Kidney (tissue), 14 donors: ENCODE results near the gene PCDHGA1. TPM values are rescaled to one million over a fixed set of nuclear protein-coding genes. Genes with fewer than 3 reads are reported as not detected.
A peak's percentile ranks its signal among the peaks of the same experiment; 100 is the strongest.

Experiments used
- DNase-seq, 5 donors: peaks; one replicate each; pipeline ENCODE4 v3.0.0-alpha.2; 2013 to 2020
- FAIRE-seq: peaks from 2 replicates; lab custom pipeline; 2012; peaks lifted over from hg19 to GRCh38; lab: Jason Lieb, UNC
- H3K27ac ChIP-seq, 2 donors: one replicate each; pipeline ENCODE4 v1.7.0; 2013; ENCODE audit warnings: low read depth in 2 of 2, low read length in 2 of 2, inconsistent platforms in 1 of 2
- H3K27me3 ChIP-seq: one replicate; pipeline ENCODE4 v1.7.1; 2013; ENCODE audit warnings: low read length, inconsistent platforms; ENCODE audit not compliant: control insufficient read depth, insufficient read depth
- H3K36me3 ChIP-seq, 3 donors: one replicate each; pipeline versions ENCODE4 v1.7.0 to v1.7.1; 2013; ENCODE audit warnings: low read length in 3 of 3, control low read depth in 1 of 3, inconsistent platforms in 1 of 3; ENCODE audit not compliant: insufficient read depth in 3 of 3, control insufficient read depth in 2 of 3
- H3K4me1 ChIP-seq, 3 donors: one replicate each; pipeline versions ENCODE4 v1.7.0 to v1.7.1; 2013; ENCODE audit warnings: low read length in 3 of 3, inconsistent platforms in 1 of 3, low read depth in 1 of 3; ENCODE audit not compliant: control insufficient read depth in 2 of 3, insufficient read depth in 2 of 3
- H3K4me3 ChIP-seq, 3 donors: one replicate each; pipeline versions ENCODE4 v1.7.0 to v1.8.1; 2013; ENCODE audit warnings: low read length in 3 of 3, control low read depth in 1 of 3, inconsistent platforms in 1 of 3
- H3K9ac ChIP-seq, 3 donors: one replicate each; pipeline versions ENCODE4 v1.7.0 to v1.7.1; 2013; ENCODE audit warnings: low read length in 3 of 3, control low read depth in 1 of 3, inconsistent platforms in 1 of 3
- H3K9me3 ChIP-seq, 3 donors: one replicate each; pipeline versions ENCODE4 v1.7.0 to v1.7.1; 2013; ENCODE audit warnings: low read length in 3 of 3, control low read depth in 1 of 3, inconsistent platforms in 1 of 3; ENCODE audit not compliant: control insufficient read depth in 2 of 3, insufficient read depth in 1 of 3
- CTCF ChIP-seq: IDR thresholded peaks from 3 replicates; pipeline ENCODE4 v1.5.1; 2012; ENCODE audit warnings: mild to moderate bottlenecking, moderate library complexity, borderline replicate concordance; ENCODE audit not compliant: insufficient read depth; ENCODE audit errors: extremely low read depth
- intact Hi-C: fragments of 100-400 bp; cut with DNase I; formaldehyde crosslinking; loops from one replicate; pipeline ENCODE4 v1.11.1; 2022
- polyA plus RNA-seq: library from polyadenylated mRNA; stranded (reverse); fragments of 350-450 nt; fragmentation: Illumina TruSeq; extraction: RNeasy Lipid Tissue Mini Kit (QIAGEN cat#74804); gene quantifications from one replicate; pipeline ENCODE4 v1.2.3, GENCODE V29; 2014; ENCODE audit warnings: low read depth, low replicate concordance; ENCODE audit not compliant: insufficient read depth
- total RNA-seq: library from RNA; stranded (reverse); fragmentation: NEBNext Ultra II Directional; extraction: Animal tissue kit (Norgen Biotek cat#: 25700); gene quantifications from one replicate; pipeline ENCODE4 v1.2.1, GENCODE V29; 2021
- donor health status: control.
- donor health status: control.
- donor health status: control.
- donor health status: control.
- donor health status: control.
- donor health status: DM: yes; HTN: yes; CAD: no.
- donor health status: Normal renal cell carcinoma (clear cell type).

PCDHGA1 gene
- total and polyA plus RNA-seq, 2 donors from 2014 or later, result 0.19 to 0.69 TPM

- FAIRE-seq (no peak), DNase-seq (no peak)
- no peaks in the 10 kb centered on the region for H3K27me3 ChIP-seq
- peaks cover 0 to 12% (median 11%) of the 10 kb centered on the region in 3 donors for H3K36me3 ChIP-seq
- intact Hi-C loops, result no loop called here
- H3K9me3 ChIP-seq, result peaks cover 17 to 61% (median 45%) of the 10 kb centered on the region in 3 donors
- H3K4me3 ChIP-seq, result peak overlapping the region; percentile 88 to 96 (median 96)
- peaks cover 0 to 3% (median 2%) of the 10 kb centered on the region in 3 donors for H3K4me1 ChIP-seq
- peak overlapping the region in 1 of 3 donors; percentile 78 for H3K9ac ChIP-seq
- no peak overlapping the region for H3K27ac ChIP-seq
- TF ChIP-seq CTCF, result no peak
Measured at GRCh38 chr5:141319699-141320098, 10.6 kb upstream of the PCDHGA1 start.

DNA sequence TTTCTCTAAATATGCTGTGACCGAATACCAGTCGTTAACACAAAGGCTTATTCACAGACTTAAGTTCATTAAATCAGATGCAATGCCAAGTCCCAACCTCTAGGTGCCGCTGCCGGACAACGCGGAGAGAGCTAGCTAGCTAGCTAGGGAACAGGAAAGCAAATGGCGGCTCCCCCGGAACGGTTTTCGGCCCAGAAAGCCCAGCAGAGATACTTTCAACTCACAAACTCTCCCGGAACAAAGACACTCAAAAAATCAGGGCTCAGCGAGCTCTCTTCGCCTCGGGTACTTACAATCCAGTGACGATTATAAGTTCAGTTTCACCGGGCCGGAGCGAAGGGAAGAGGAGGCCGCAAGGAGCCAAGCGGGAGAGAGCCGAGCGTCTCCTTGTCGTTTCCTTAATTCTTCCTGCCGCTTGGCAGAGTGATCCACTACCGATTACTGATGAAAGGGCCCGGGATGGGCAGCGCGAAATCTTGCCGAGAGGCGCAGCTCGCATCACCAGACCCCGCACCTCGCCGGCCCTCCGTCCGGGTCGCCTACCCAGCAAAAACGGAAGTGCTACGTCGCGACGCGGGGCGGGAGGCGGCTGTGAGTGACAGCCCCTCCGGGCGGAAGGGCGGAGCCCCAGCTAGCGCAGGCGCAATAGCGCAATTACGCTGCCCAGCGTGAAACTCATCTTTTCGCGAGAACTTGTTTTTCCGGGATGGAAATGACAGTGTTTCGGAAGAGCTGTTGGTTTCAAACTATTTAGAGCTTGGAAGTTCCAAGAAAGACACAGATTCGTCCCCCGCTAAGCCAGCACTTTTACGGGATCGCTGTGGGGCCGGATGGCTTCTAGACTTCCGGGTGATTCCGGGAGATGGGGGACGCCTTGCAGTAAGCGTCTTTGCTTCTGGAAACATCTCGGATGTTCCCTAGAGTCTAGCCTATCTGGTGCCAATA is 9.8 kb upstream of the PCDHGA1 start, which contains the start of gene TAF7:
Gene TAF7 (minus strand): TSS at position 560 of the 945 bp plus-strand sequence. CDS start 740 bp downstream, outside the sequence.
- H3K36me3 ChIP-seq, result peaks cover 0 to 12% (median 11%) of the 10 kb centered on the region in 3 donors
- intact Hi-C loops, result no loop called here
- FAIRE-seq, result no peak
- peaks cover 17 to 54% (median 37%) of the 10 kb centered on the region in 3 donors for H3K9me3 ChIP-seq
- H3K4me1 ChIP-seq, result peaks cover 0 to 3% (median 2%) of the 10 kb centered on the region in 3 donors
- H3K9ac ChIP-seq, result peak within 1 kb of the TSS; percentile 72 to 92 (median 86)
- no peaks in the 10 kb centered on the region for H3K27me3 ChIP-seq
- peak; percentile 74 for TF ChIP-seq CTCF
- peak; percentile 94 to 98 (median 96) for DNase-seq
- H3K4me3 ChIP-seq, result peak within 1 kb of the TSS; percentile 88 to 96 (median 96)
- peak within 1 kb of the TSS; percentile 85 to 88 for H3K27ac ChIP-seq

GRCh38 chr5:141322261-141322660 is 8.1 kb upstream of the PCDHGA1 start:
- intact Hi-C loops, result no loop called here
- DNase-seq (no peak), FAIRE-seq (no peak)
- Histone ChIP-seq H3K9ac (no peak overlapping the region), H3K9me3 (peaks cover 17 to 38% (median 26%) of the 10 kb centered on the region in 3 donors), H3K4me3 (no peak overlapping the region), H3K36me3 (peaks cover 0 to 12% (median 11%) of the 10 kb centered on the region in 3 donors), H3K4me1 (peaks cover 0 to 3% (median 2%) of the 10 kb centered on the region in 3 donors), H3K27ac (no peak overlapping the region), H3K27me3 (no peaks in the 10 kb centered on the region)
- TF ChIP-seq CTCF, result no peak
